Measurements from ENCODE around the gene CNTN6.

Gene CNTN6

DNA sequence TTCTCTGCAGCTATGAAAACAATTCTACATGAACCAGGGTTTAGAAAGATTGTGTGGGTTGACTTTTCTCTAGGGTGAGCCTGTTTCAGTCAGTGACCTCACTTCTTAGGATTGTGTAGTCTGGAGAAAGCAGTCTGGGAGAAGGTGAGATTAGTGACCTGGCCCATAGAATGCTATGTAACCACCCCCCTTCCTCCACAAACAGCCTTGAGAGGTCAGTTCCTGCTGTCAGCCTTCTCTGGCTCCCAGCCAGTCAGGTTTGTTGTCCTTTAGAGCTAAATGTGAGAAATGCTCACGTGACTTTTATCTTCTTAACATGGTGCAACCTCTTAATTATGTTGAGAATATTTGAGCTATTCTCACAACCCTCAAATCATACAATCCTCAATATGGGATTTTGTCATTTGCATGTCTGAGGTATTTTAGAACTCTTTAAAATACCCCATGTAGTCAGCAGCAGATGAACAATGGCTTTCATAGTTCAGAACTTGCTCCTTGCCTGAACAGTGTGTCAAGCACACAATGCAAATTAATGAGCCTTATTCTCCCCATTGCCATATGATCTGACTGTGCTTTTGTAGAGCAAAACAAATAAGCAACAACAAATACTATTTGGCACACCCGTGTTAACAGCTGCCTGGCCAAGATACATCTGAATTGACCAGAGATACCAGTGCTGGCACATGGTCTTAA lies 311.6 kb downstream of the CNTN6 start:
- no peak for DNase-seq (ENCODE audit: low read depth in 2 of 2, low spot score in 1 of 2)

DNA sequence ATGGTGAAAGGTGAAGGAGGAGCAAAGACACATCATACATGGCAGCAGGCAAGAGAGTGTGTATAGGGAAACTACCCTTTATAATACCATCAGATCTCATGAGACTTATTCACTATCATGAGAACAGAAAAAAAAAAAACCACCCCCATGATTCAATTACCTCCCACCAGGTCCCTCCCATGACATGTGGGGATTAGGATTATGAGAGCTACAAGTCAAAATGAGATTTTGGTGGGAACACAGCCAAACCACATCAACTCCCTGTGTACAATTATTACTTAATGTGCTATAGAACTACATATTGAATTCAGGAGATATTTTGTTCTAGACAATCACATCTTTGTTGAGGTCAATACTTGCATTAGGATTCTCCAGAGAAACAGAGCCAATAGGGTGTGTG lies 313.4 kb downstream of the CNTN6 start:
- no peak for DNase-seq (ENCODE audit: low read depth in 2 of 2, low spot score in 1 of 2)

DNA sequence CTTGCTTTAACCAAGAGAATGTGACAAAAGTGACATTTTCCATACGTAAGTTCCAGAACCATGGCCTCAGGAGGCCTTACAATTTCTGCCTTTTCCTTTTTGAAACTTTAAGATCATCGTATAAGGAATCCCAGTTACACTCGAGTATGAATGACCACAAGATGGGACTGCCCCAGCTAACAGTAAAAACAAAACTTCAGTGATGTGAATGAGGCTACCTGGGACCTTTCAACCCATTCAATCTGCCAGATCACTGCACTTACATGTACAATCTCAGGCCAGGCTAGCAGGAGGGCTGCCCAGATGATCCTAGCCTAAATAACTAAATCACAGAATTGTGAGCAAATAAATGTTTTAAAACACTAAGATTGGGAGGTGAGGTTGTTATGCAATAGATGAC lies 328.8 kb downstream of the CNTN6 start:
- no peak for DNase-seq (ENCODE audit: low read depth in 2 of 2, low spot score in 1 of 2)

DNA sequence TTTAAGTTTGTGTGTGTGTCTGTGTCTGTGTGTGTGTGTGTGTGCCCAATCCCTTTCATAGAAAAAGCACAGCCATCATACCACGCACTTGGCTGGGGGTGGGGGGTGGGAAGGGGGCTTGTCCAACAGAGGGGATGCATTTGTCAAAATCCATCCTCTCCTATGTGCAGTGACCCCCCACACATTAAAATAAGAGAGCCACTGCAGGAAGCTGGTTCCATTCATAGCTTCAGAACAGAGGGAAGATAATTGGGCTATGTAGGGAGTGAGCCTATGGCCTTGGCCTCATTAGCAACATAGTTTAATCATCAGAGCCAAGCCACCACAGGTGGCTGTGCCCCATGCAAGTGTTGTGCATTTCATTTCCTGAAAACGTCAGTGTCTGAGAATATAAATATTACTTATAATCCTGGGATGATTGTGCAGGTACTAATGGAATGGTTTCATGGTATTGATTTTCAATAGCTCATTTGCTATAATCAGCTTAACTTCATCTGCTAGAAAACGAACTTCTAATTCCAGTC lies 330.8 kb downstream of the CNTN6 start:
- DNase-seq (ENCODE audit: low read depth in 2 of 2, low spot score in 1 of 2) = no peak

DNA sequence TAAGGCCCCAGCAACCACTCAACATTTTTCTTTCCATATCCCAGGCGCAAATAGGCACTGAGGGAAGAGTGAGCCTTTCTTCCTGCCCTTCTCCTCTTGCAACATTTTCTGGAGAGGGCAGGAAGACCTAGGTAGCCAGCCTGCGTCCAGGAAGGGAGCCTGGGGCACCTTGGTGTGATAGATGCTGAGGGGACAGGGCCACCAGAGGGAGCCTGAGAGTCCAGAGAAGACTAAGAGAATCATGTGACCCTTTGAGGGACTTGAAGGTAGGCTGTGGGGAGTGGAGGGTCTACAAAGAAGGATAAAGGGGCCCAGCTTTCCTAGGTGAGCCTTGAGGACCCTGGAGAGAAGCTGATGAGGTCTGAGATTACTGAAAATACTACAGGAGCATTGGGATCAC lies 346.6 kb downstream of the CNTN6 start:
- no peak for DNase-seq (ENCODE audit: low read depth in 2 of 2, low spot score in 1 of 2)

DNA sequence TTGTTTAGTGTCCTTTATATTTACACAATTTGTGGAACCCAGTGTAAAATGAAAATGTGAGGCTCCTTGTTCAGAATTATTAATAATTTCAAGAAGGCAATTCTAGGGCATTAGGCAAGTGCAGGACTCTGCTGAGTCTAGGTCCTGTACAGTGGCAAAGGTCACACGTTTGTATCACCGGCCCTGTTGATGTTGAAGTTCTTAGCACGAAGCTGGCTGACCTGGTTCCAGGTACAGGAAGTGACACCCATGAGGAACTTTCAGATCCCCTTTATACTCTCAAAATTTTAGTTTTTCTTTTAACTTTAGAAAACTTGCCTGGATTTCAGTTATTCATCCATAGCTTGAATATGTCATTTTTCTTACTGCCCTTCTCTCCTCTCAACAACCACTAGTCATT lies 349.4 kb downstream of the CNTN6 start:
- no peak for DNase-seq (ENCODE audit: low read depth in 2 of 2, low spot score in 1 of 2)

DNA sequence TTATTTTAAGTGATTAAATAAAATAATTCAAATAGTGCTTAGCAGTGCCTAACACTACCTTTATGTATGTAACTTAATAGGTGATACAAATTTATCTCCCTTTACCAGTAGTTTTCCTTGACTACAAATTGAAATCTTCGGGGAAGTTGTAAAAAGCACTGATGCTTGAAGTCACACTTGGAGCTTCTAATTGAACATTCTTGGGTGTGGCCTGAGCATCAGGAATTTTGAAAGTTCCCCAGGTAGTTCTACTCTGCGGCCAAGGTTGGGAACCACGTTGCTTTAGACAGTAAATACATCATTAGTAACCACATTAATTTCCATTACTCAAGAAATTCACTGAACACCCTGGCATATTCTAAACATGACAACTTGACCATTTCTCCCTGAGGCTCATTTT lies 351.4 kb downstream of the CNTN6 start:
- DNase-seq (ENCODE audit: low read depth in 2 of 2, low spot score in 1 of 2) = no peak

DNA sequence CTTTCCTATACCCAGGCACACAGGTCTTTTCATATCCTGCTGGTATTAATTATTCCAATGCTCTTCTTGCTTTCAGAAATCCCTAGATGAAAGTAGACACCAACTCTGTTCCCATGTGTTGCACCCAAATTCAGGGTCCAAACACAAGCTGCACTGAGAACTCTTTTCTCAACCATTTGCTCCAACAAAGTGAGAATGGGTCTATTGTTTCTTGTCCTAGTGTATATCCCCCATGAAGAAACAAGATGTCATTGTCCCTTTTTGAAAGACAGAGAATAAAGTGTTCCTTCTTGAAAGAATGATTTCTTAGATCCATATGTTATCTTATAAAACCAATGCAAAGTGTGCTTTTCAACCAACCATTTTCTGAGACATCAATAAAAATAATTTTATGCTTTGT lies 353.7 kb downstream of the CNTN6 start:
- DNase-seq (ENCODE audit: low read depth in 2 of 2, low spot score in 1 of 2) = no peak

DNA sequence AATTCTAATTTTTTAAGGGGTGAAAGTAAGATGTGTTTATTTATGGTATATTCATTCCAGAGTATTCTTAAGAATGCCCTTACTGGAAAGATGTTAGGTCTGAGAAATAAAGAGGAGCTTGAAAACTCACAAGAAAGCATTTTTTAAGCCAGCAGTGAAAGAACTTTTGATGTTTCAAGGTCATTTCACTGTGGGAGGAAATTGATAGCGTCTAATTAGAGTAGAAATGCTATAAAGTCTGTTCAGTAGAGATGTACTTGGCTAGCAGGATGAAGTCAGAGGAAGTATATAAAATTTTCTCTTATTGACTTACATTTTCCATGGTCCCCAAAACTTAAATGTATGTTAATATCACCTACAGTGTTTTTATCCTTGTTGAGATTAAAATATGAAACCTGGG lies 354.6 kb downstream of the CNTN6 start:
- no peak for DNase-seq (ENCODE audit: low read depth in 2 of 2, low spot score in 1 of 2)

DNA sequence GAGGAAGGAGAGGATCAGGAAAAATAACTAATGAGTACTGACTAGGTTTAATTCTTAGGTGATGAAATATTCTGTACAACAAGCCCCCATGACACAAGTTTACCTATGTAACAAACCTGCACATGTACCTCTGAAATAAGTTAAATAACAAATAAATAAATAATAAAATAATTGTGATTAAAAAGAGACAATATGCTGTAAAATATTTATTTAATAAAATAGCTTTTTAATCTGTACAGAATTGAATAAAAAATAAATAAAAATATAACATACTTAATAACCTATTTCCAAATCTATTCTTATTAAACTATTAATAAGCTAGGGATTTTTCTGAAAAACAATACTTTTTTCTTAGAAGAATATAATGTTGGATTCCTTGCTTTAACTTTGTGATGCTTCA lies 355.6 kb downstream of the CNTN6 start:
- DNase-seq (ENCODE audit: low read depth in 2 of 2, low spot score in 1 of 2) = no peak

All from stimulated activated CD8-positive, alpha-beta memory T cell treated with anti-CD3 and anti-CD28 coated beads, Interleukin-4, amount 100 ng/mL, for 1 hour (primary cell).